ACC112 (cell line): ENCODE data around the gene SAA4.
"Not testable (repeated sequence)": the region's sequence is repeated elsewhere in the genome, so short reads cannot be mapped to it uniquely, and the experiment has no call there.

Source experiments
- H2AFZ ChIP-seq: fragments of 200-600 bp; sonication (generic); one replicate; pipeline ENCODE4 v1.6.0; 2017; ENCODE audit warnings: antibody characterized with exemption, low read length; ENCODE audit not compliant: unreplicated experiment
- H3K27ac ChIP-seq: fragments of 200-600 bp; sonication (generic); 2 replicates; pipeline ENCODE4 v1.5.1; 2014; ENCODE audit warnings: low read depth, mild to moderate bottlenecking, antibody characterized with exemption, low read length, moderate library complexity
- H3K27me3 ChIP-seq: fragments of 200-600 bp; sonication (generic); 2 replicates; pipeline ENCODE4 v1.6.1; 2014; ENCODE audit warnings: mild to moderate bottlenecking, antibody characterized with exemption, low read length, moderate library complexity, mixed read lengths; ENCODE audit not compliant: insufficient read depth
- H3K36me3 ChIP-seq: fragments of 200-600 bp; sonication (generic); 2 replicates; pipeline ENCODE4 v1.6.1; 2016; ENCODE audit warnings: mild to moderate bottlenecking, antibody characterized with exemption, low read length, moderate library complexity, mixed read lengths; ENCODE audit not compliant: insufficient read depth
- H3K4me1 ChIP-seq: fragments of 200-600 bp; sonication (generic); one replicate; pipeline ENCODE4 v1.6.1; 2016; ENCODE audit warnings: low read length, mixed read lengths; ENCODE audit not compliant: insufficient read depth, unreplicated experiment, control insufficient read depth
- H3K4me3 ChIP-seq: fragments of 200-600 bp; sonication (generic); 2 replicates; pipeline ENCODE4 v1.5.1; 2014; ENCODE audit warnings: mild to moderate bottlenecking, low read depth, low read length
- H3K79me2 ChIP-seq: fragments of 200-600 bp; sonication (generic); one replicate; pipeline ENCODE4 v1.6.0; 2016; ENCODE audit warnings: low read length; ENCODE audit not compliant: control insufficient read depth, unreplicated experiment, insufficient read depth

SAA4 gene

GRCh38 chr11:18222814-18223421, 13.7 kb downstream of the SAA4 start:
- no peaks in the 10 kb centered on the region for H3K4me1 ChIP-seq
- no peaks in the 10 kb centered on the region for H3K36me3 ChIP-seq
- no peak overlapping the region for H2AFZ ChIP-seq
- no peak overlapping the region for H3K4me3 ChIP-seq
- H3K27ac ChIP-seq: no peak overlapping the region
- peaks cover 45% of the 10 kb centered on the region for H3K27me3 ChIP-seq
- H3K79me2 ChIP-seq: no peaks in the 10 kb centered on the region

GRCh38 chr11:18221274-18221876, 15.2 kb downstream of the SAA4 start:
- H3K27me3 ChIP-seq: peaks cover 46% of the 10 kb centered on the region
- no peak overlapping the region for H3K4me3 ChIP-seq
- no peaks in the 10 kb centered on the region for H3K36me3 ChIP-seq

GRCh38 chr11:18209058-18209457, 27.5 kb downstream of the SAA4 start:
- Histone ChIP-seq H2AFZ (no peak overlapping the region), H3K27me3 (peaks cover 75% of the 10 kb centered on the region), H3K4me1 (no peaks in the 10 kb centered on the region)

More at GRCh38 chr11:18221274-18221876, 15.2 kb downstream of the SAA4 start:
- Histone ChIP-seq H2AFZ (no peak overlapping the region), H3K79me2 (no peaks in the 10 kb centered on the region), H3K27ac (no peak overlapping the region), H3K4me1 (no peaks in the 10 kb centered on the region)

GRCh38 chr11:18204771-18205170, 31.8 kb downstream of the SAA4 start:
- no peak overlapping the region for H3K27ac ChIP-seq
- no peak overlapping the region for H3K4me3 ChIP-seq
- H3K79me2 ChIP-seq: no peaks in the 10 kb centered on the region
- no peaks in the 10 kb centered on the region for H3K36me3 ChIP-seq
- H3K4me1 ChIP-seq: no peaks in the 10 kb centered on the region
- H3K27me3 ChIP-seq: peaks cover 54% of the 10 kb centered on the region
- no peak overlapping the region for H2AFZ ChIP-seq

More at GRCh38 chr11:18209058-18209457, 27.5 kb downstream of the SAA4 start:
- no peak overlapping the region for H3K4me3 ChIP-seq
- H3K27ac ChIP-seq: no peak overlapping the region
- H3K36me3 ChIP-seq: no peaks in the 10 kb centered on the region
- no peaks in the 10 kb centered on the region for H3K79me2 ChIP-seq

DNA sequence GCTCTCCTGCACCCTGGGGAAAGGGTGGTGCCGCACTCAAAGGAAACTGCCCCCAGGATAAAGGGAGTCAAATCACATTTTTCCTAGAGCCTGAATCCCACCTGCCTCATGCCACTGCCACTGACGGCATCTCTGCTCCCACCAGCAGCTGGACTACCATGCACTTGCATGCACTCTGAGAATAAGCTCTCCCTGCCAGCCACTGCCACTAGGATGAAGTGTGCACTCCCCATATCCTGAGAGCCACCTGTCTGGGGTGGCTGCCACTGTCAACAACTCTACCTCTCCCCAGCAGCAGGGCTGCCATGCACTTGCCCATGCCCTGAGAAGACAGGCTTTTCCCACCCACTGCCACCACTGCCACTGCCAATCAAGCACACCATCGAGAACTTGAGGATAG, 32.4 kb downstream of the SAA4 start:
- Histone ChIP-seq H3K36me3 (no peaks in the 10 kb centered on the region), H3K4me3 (no peak overlapping the region), H3K27ac (no peak overlapping the region), H2AFZ (no peak overlapping the region), H3K4me1 (no peaks in the 10 kb centered on the region), H3K27me3 (peaks cover 54% of the 10 kb centered on the region), H3K79me2 (no peaks in the 10 kb centered on the region)

DNA sequence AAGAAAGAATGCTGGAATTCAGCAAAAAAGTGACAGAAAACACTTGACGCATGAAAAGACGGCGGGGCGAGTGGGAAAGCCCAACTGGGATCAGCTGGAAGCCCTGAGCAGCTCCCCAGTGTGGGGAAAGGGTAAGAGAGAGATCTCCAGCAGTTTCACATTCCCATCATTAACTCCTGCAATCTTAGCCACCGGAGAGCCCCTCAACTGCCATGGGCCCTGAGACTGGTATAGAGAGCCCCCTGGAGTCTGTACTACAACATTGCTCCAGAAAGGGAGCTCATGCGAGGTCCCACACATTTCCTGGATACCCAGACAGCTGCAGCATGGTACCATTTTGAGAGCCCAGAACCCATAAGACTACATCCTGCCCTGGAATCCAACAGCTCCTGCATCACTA, 32.9 kb downstream of the SAA4 start:
- H2AFZ ChIP-seq: no peak overlapping the region
- peaks cover 54% of the 10 kb centered on the region for H3K27me3 ChIP-seq
- no peaks in the 10 kb centered on the region for H3K79me2 ChIP-seq
- H3K4me1 ChIP-seq: no peaks in the 10 kb centered on the region
- H3K27ac ChIP-seq: no peak overlapping the region
- H3K4me3 ChIP-seq: no peak overlapping the region
- H3K36me3 ChIP-seq: no peaks in the 10 kb centered on the region

GRCh38 chr11:18197738-18198137, 38.9 kb downstream of the SAA4 start:
- H3K27ac ChIP-seq, H3K36me3 ChIP-seq, H3K79me2 ChIP-seq, H3K4me1 ChIP-seq, H2AFZ ChIP-seq, H3K4me3 ChIP-seq: not testable (repeated sequence)
- peaks cover 72% of the 10 kb centered on the region for H3K27me3 ChIP-seq

DNA sequence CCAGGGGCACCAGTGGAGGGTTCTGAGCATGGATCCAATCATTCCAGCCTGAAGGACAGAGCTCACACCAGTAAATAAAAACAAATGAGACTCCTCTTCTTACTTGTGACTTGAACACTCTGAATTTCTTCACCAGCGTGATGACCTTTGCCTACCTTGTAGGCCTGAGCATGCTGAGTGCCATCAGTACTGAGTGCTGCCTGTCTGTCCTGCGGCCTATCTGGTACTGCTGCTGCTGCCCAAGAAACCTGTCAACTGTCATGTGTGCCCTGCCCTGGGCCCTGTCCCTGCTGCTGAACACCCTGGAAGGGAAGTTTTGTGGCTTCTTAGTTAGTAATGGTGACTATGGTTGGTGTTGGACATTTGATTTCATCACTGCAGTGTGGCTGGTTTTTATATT, 40.1 kb downstream of the SAA4 start:
- no peak overlapping the region for H2AFZ ChIP-seq
- H3K79me2 ChIP-seq: no peaks in the 10 kb centered on the region
- H3K36me3 ChIP-seq: no peaks in the 10 kb centered on the region
- no peaks in the 10 kb centered on the region for H3K4me1 ChIP-seq
- H3K27ac ChIP-seq: no peak overlapping the region
- peaks cover 79% of the 10 kb centered on the region for H3K27me3 ChIP-seq
- no peak overlapping the region for H3K4me3 ChIP-seq

DNA sequence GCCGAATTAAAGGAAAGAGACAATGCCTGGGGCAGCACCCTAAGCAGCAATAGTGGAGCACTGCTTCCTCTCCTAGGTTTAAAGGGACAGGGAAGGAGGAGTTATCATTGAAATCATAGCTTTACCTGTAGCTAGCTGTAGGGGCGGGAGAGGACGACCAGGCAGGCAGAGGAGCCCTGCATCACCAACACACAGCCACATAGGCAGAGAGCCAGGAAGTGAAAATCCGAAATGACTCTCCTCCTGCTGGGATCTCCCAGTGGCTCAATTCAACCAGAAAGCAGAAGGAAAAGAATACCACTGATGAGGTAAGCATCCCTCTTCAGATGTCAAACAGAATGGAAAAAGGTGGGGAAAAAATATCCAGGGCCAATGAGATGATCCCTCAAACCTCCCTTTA, 43.6 kb downstream of the SAA4 start:
- no peaks in the 10 kb centered on the region for H3K79me2 ChIP-seq
- H3K27ac ChIP-seq: no peak overlapping the region
- no peak overlapping the region for H3K4me3 ChIP-seq
- H3K4me1 ChIP-seq: no peaks in the 10 kb centered on the region
- H2AFZ ChIP-seq: no peak overlapping the region
- peaks cover 68% of the 10 kb centered on the region for H3K27me3 ChIP-seq
- no peaks in the 10 kb centered on the region for H3K36me3 ChIP-seq

DNA sequence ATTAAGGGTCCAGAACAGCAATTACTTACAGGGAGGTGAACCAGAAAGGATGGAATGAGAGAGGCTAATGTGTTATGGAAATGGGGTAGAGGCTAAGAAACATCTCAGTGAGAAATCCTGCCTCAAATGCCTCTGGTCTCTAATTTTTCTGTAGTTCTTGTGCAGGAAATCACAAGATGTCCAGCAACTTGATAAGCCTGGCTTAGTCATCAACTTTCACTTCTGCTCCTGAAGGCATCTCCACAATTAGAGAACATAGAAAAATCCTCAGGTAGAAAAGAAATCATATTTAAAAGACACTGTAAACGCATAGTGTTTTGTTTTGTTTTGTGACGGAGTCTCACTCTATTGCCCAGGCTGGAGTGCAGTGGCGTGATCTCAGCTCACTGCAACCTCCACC, 45.2 kb downstream of the SAA4 start:
- Histone ChIP-seq H3K79me2 (no peaks in the 10 kb centered on the region), H3K4me3 (no peak overlapping the region), H3K27ac (no peak overlapping the region), H3K36me3 (no peaks in the 10 kb centered on the region), H3K4me1 (no peaks in the 10 kb centered on the region), H3K27me3 (peaks cover 66% of the 10 kb centered on the region), H2AFZ (no peak overlapping the region)

DNA sequence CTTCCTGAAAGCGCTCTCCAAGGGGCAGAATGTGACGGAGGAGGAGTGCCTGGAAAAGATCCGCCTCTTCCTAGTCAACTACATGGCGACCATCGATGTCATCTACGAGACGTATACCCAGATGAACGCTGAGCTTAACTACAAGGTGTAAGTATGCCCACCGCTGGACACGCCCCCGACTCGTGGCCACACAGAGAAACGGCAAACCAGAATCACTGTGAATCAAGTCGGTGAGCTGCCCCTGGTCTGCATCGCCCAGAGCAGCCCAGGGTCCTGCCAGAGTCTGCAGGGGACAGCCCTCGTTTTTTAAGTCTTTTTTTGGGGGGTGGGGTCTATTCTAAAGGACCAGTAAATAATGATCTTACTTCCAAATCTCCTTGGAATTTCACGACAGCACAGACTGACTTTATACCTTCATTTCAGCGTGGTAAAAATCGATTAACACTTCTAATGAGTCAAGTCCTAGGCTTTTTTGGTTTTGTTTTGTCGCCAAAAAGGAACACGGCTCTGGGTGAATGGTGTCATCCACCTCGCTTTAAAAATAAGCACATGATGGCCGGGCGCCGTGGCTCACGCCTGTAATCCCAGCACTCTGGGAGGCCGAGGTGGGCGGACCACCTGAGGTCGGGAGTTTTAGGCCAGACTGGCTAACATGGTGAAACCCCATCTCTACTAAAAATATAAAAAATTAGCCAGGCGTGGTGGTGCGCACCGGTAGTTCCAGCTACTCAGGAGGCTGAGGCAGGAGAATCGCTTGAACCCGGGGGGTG, 46.9 kb downstream of the SAA4 start:
- H2AFZ ChIP-seq, H3K4me3 ChIP-seq, H3K4me1 ChIP-seq, H3K27ac ChIP-seq, H3K79me2 ChIP-seq, H3K36me3 ChIP-seq: not testable (repeated sequence)
- H3K27me3 ChIP-seq: peaks cover 64% of the 10 kb centered on the region
